Kidney (tissue), 14 donors: ENCODE data around the gene CUEDC1. TPM values are rescaled to one million over a fixed set of nuclear protein-coding genes. Genes with fewer than 3 reads are reported as not detected.

ENCODE experiments used
- DNase-seq, 5 donors: peaks; one replicate each; pipeline ENCODE4 v3.0.0-alpha.2; 2013 to 2020
- FAIRE-seq: peaks from 2 replicates; lab custom pipeline; 2012; peaks lifted over from hg19 to GRCh38; lab: Jason Lieb, UNC
- H3K27ac ChIP-seq, 2 donors: one replicate each; pipeline ENCODE4 v1.7.0; 2013; ENCODE audit warnings: low read depth in 2 of 2, low read length in 2 of 2, inconsistent platforms in 1 of 2
- H3K27me3 ChIP-seq: one replicate; pipeline ENCODE4 v1.7.1; 2013; ENCODE audit warnings: low read length, inconsistent platforms; ENCODE audit not compliant: control insufficient read depth, insufficient read depth
- H3K36me3 ChIP-seq, 3 donors: one replicate each; pipeline versions ENCODE4 v1.7.0 to v1.7.1; 2013; ENCODE audit warnings: low read length in 3 of 3, control low read depth in 1 of 3, inconsistent platforms in 1 of 3; ENCODE audit not compliant: insufficient read depth in 3 of 3, control insufficient read depth in 2 of 3
- H3K4me1 ChIP-seq, 3 donors: one replicate each; pipeline versions ENCODE4 v1.7.0 to v1.7.1; 2013; ENCODE audit warnings: low read length in 3 of 3, inconsistent platforms in 1 of 3, low read depth in 1 of 3; ENCODE audit not compliant: control insufficient read depth in 2 of 3, insufficient read depth in 2 of 3
- H3K4me3 ChIP-seq, 3 donors: one replicate each; pipeline versions ENCODE4 v1.7.0 to v1.8.1; 2013; ENCODE audit warnings: low read length in 3 of 3, control low read depth in 1 of 3, inconsistent platforms in 1 of 3
- H3K9ac ChIP-seq, 3 donors: one replicate each; pipeline versions ENCODE4 v1.7.0 to v1.7.1; 2013; ENCODE audit warnings: low read length in 3 of 3, control low read depth in 1 of 3, inconsistent platforms in 1 of 3
- H3K9me3 ChIP-seq, 3 donors: one replicate each; pipeline versions ENCODE4 v1.7.0 to v1.7.1; 2013; ENCODE audit warnings: low read length in 3 of 3, control low read depth in 1 of 3, inconsistent platforms in 1 of 3; ENCODE audit not compliant: control insufficient read depth in 2 of 3, insufficient read depth in 1 of 3
- intact Hi-C: fragments of 100-400 bp; cut with DNase I; formaldehyde crosslinking; loops from one replicate; pipeline ENCODE4 v1.11.1; 2022
- polyA plus RNA-seq: library from polyadenylated mRNA; stranded (reverse); fragments of 350-450 nt; fragmentation: Illumina TruSeq; extraction: RNeasy Lipid Tissue Mini Kit (QIAGEN cat#74804); gene quantifications from one replicate; pipeline ENCODE4 v1.2.3, GENCODE V29; 2014; ENCODE audit warnings: low read depth, low replicate concordance; ENCODE audit not compliant: insufficient read depth
- total RNA-seq: library from RNA; stranded (reverse); fragmentation: NEBNext Ultra II Directional; extraction: Animal tissue kit (Norgen Biotek cat#: 25700); gene quantifications from one replicate; pipeline ENCODE4 v1.2.1, GENCODE V29; 2021
- TF ChIP-seq, protein P1 (sequence below): IDR thresholded peaks from 3 replicates; pipeline ENCODE4 v1.5.1; 2012; ENCODE audit warnings: mild to moderate bottlenecking, moderate library complexity, borderline replicate concordance; ENCODE audit not compliant: insufficient read depth; ENCODE audit errors: extremely low read depth
- donor health status: control.
- donor health status: control.
- donor health status: control.
- donor health status: control.
- donor health status: control.
- donor health status: DM: yes; HTN: yes; CAD: no.
- donor health status: Normal renal cell carcinoma (clear cell type).

The CUEDC1 gene
- total and polyA plus RNA-seq, 2 donors from 2014 or later: 33.0 to 52.3 TPM

- intact Hi-C loops: loop anchor here (10.0 kb wide), 1 partner anchor 714 kb away; no protein-coding TSS in a partner anchor
- no peaks in the 10 kb centered on the region for H3K27me3 ChIP-seq
- TF ChIP-seq, protein P1, sequence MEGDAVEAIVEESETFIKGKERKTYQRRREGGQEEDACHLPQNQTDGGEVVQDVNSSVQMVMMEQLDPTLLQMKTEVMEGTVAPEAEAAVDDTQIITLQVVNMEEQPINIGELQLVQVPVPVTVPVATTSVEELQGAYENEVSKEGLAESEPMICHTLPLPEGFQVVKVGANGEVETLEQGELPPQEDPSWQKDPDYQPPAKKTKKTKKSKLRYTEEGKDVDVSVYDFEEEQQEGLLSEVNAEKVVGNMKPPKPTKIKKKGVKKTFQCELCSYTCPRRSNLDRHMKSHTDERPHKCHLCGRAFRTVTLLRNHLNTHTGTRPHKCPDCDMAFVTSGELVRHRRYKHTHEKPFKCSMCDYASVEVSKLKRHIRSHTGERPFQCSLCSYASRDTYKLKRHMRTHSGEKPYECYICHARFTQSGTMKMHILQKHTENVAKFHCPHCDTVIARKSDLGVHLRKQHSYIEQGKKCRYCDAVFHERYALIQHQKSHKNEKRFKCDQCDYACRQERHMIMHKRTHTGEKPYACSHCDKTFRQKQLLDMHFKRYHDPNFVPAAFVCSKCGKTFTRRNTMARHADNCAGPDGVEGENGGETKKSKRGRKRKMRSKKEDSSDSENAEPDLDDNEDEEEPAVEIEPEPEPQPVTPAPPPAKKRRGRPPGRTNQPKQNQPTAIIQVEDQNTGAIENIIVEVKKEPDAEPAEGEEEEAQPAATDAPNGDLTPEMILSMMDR: no peak
- no peak for DNase-seq
- no peak overlapping the region for H3K4me3 ChIP-seq
- peaks cover 6 to 18% (median 16%) of the 10 kb centered on the region in 3 donors for H3K36me3 ChIP-seq
- H3K9me3 ChIP-seq: no peaks in the 10 kb centered on the region
- H3K9ac ChIP-seq: no peak overlapping the region
- FAIRE-seq: no peak
- no peak overlapping the region for H3K27ac ChIP-seq
- H3K4me1 ChIP-seq: peaks cover 4 to 14% (median 12%) of the 10 kb centered on the region in 3 donors
Observed at GRCh38 chr17:57838857-57839570, 116.2 kb downstream of the CUEDC1 start.

DNA sequence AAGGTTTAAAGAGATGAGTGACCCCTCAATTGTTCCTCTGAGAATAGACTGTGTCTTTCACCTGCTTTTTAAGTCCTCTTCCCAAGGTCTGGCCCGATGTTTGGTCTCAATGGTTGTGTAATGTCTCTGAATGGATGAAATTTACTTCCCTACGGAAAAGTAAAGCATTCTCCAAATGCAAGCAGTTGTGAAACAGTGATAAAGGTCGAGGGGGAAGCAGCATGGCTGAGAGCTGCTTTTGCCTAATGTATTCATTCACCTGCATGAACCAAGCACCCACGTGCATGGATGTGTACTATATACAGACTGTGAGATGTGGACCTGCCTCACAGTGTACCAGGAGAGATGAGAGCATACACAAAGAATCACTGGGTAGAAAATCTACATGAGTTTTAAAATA is 116.8 kb downstream of the CUEDC1 start:
- Histone ChIP-seq H3K9me3 (no peaks in the 10 kb centered on the region), H3K4me1 (peaks cover 4 to 17% (median 17%) of the 10 kb centered on the region in 3 donors), H3K4me3 (no peak overlapping the region), H3K36me3 (peaks cover 6 to 18% (median 16%) of the 10 kb centered on the region in 3 donors), H3K27ac (no peak overlapping the region), H3K9ac (no peak overlapping the region), H3K27me3 (no peaks in the 10 kb centered on the region)
- intact Hi-C loops: loop anchor here (10.0 kb wide), 1 partner anchor 714 kb away; no protein-coding TSS in a partner anchor
- TF ChIP-seq, protein P1: no peak
- FAIRE-seq (no peak), DNase-seq (no peak)

- Histone ChIP-seq H3K9ac (peak overlapping the region in 1 of 3 donors; percentile 29), H3K9me3 (no peaks in the 10 kb centered on the region), H3K36me3 (peaks cover 6 to 15% (median 11%) of the 10 kb centered on the region in 3 donors), H3K4me1 (peaks cover 8 to 24% (median 23%) of the 10 kb centered on the region in 3 donors), H3K27me3 (no peaks in the 10 kb centered on the region), H3K27ac (peak overlapping the region; percentile 73 to 88), H3K4me3 (no peak overlapping the region)
- TF ChIP-seq, protein P1: no peak
- FAIRE-seq: no peak
- intact Hi-C loops: loop anchor here (10.0 kb wide), 1 partner anchor 711 kb away; no protein-coding TSS in a partner anchor
- DNase-seq: no peak
Observed at GRCh38 chr17:57835333-57835900, 119.8 kb downstream of the CUEDC1 start.
